ENCODE results near the gene CEACAM6.

GRCh38 chr19:41816761-41817160, 61.4 kb downstream of the CEACAM6 start:
- no peak for TF ChIP-seq EP300 (IDR thresholded peaks at IDR 0.05)
- no peak for TF ChIP-seq POLR2A (IDR thresholded peaks at IDR 0.05; ENCODE audit: low read depth)
- TF ChIP-seq CTCF (IDR thresholded peaks at IDR 0.05): no peak
- TF ChIP-seq POLR2AphosphoS5 (IDR thresholded peaks at IDR 0.05): no peak
